Measurements from ENCODE around the gene NSMCE1.

- no peak for TF ChIP-seq CTCF (IDR thresholded peaks at IDR 0.05; ENCODE audit: borderline replicate concordance, extremely low read depth, low read length, poor library complexity, severe bottlenecking)
- no peak for TF ChIP-seq EZH2 (IDR thresholded peaks at IDR 0.05; ENCODE audit: borderline replicate concordance, low read depth, low read length, severe bottlenecking)
Observed at GRCh38 chr16:27202923-27203506, 65.6 kb downstream of the NSMCE1 start.
